ENCODE measurements around the gene ATF6B.
"Not testable (repeated sequence)": the region's sequence is repeated elsewhere in the genome, so short reads cannot be mapped to it uniquely, and the experiment has no call there.

Gene ATF6B

DNA sequence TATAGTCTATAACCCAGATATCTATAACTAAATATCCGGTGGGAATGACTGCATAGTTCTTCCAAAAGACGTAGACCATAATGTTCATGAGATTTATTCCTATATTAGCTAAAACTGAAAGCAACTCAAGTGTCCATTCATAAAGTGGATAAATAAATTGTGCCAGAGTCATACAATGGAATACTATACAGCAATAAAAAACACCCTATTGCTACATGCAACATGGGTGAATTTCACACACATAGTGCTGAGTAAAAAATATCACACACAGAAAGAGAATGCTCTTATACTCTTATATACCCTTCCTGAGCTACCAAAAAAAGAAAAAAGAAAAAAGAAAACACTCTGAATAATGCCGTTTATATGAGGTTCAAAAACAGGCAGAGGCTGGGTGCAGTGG, 25.8 kb downstream of the ATF6B start:
- WGBS = 97% methylated on average over 1 of the region's 3 CpGs
- Histone ChIP-seq H3K4ac (ENCODE audit: low read depth in 1 of 2, low read length in 2 of 2) (no peak overlapping the region), H3K27ac (ENCODE audit: low read length, poor library complexity, severe bottlenecking) (no peak overlapping the region), H3K9ac (ENCODE audit: low read length) (no peak overlapping the region), H2BK15ac (ENCODE audit: low read depth, poor library complexity, severe bottlenecking) (no peak overlapping the region), H4K8ac (ENCODE audit: low read length) (no peak overlapping the region), H3K27me3 (ENCODE audit: control insufficient read depth in 1 of 2, insufficient read depth in 1 of 2, low read length in 2 of 2) (peaks cover 0 to 42% of the 10 kb centered on the region in 2 experiments), H3K18ac (ENCODE audit: low read depth in 1 of 2, low read length in 2 of 2) (no peak overlapping the region), H2AFZ (ENCODE audit: low read depth, low read length) (no peak overlapping the region), H3K14ac (ENCODE audit: low read length in 2 of 2) (no peak overlapping the region), H2BK5ac (ENCODE audit: low read depth, low read length, poor library complexity, severe bottlenecking) (no peak overlapping the region), H3K4me2 (ENCODE audit: low read length, poor library complexity, severe bottlenecking) (no peak overlapping the region), H3K23ac (ENCODE audit: low read length in 2 of 2) (no peak overlapping the region), H3K9me3 (ENCODE audit: control insufficient read depth, low read length) (no peaks in the 10 kb centered on the region), H3K36me3 (ENCODE audit: control insufficient read depth in 1 of 2, insufficient read depth in 2 of 2, low read depth in 1 of 2, low read length in 2 of 2) (peaks cover 0 to 60% of the 10 kb centered on the region in 2 experiments), H2BK12ac (ENCODE audit: low read length in 2 of 2) (no peak overlapping the region), H2BK120ac (ENCODE audit: low read depth, low read length) (no peak overlapping the region), H2AK5ac (ENCODE audit: low read length, severe bottlenecking) (no peak overlapping the region), H3K4me1 (ENCODE audit: control insufficient read depth, insufficient read depth, low read depth, low read length) (no peaks in the 10 kb centered on the region), H3K4me3 (ENCODE audit: insufficient read depth in 1 of 2, low read depth in 1 of 2, low read length in 2 of 2) (no peak overlapping the region), H4K91ac (ENCODE audit: low read length) (no peak overlapping the region), H3K79me1 (replicated peaks; ENCODE audit: low read length, poor library complexity, severe bottlenecking) (no peaks in the 10 kb centered on the region)
- DNase-seq = no peak

DNA sequence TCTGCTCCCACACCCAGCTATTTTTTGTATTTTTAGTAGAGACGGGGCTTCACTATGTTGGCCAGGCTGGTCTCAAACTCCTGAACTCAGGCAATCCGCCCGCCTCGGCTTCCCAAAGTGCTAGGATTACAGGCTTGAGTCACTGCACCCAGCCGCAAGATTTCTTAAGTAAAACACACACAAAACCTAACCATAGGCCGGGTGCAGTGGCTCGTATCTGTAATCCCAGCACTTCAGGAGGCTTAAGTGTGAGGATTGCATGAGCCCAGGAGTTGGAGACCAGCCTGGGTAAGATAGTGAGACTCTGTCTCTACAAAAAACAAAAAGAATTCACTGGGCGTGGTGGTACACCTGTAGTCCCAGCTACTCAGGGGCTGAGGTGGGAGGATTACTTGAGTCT, 27.8 kb downstream of the ATF6B start:
- H3K9me3 ChIP-seq (ENCODE audit: control insufficient read depth, low read length); H3K18ac ChIP-seq (ENCODE audit: low read depth in 1 of 2, low read length in 2 of 2); H2BK120ac ChIP-seq (ENCODE audit: low read depth, low read length); H2BK5ac ChIP-seq (ENCODE audit: low read depth, low read length, poor library complexity, severe bottlenecking); H3K23ac ChIP-seq (ENCODE audit: low read length in 2 of 2); H2AFZ ChIP-seq (ENCODE audit: low read depth, low read length); H3K14ac ChIP-seq (ENCODE audit: low read length in 2 of 2); H3K4me2 ChIP-seq (ENCODE audit: low read length, poor library complexity, severe bottlenecking); H2BK15ac ChIP-seq (ENCODE audit: low read depth, poor library complexity, severe bottlenecking); H3K4me1 ChIP-seq (ENCODE audit: control insufficient read depth, insufficient read depth, low read depth, low read length); DNase-seq; H4K91ac ChIP-seq (ENCODE audit: low read length); H3K27ac ChIP-seq (ENCODE audit: low read length, poor library complexity, severe bottlenecking); H3K4me3 ChIP-seq (ENCODE audit: insufficient read depth in 1 of 2, low read depth in 1 of 2, low read length in 2 of 2); H3K9ac ChIP-seq (ENCODE audit: low read length); H3K79me1 ChIP-seq (replicated peaks; ENCODE audit: low read length, poor library complexity, severe bottlenecking); H2BK12ac ChIP-seq (ENCODE audit: low read length in 2 of 2); H3K4ac ChIP-seq (ENCODE audit: low read depth in 1 of 2, low read length in 2 of 2); H2AK5ac ChIP-seq (ENCODE audit: low read length, severe bottlenecking); H4K8ac ChIP-seq (ENCODE audit: low read length): not testable (repeated sequence)
- H3K27me3 ChIP-seq (ENCODE audit: control insufficient read depth in 1 of 2, insufficient read depth in 1 of 2, low read length in 2 of 2) = peaks cover 0 to 39% of the 10 kb centered on the region in 2 experiments
- WGBS = 83% methylated on average over 7 of the region's 8 CpGs
- peaks cover 0 to 66% of the 10 kb centered on the region in 2 experiments for H3K36me3 ChIP-seq (ENCODE audit: control insufficient read depth in 1 of 2, insufficient read depth in 2 of 2, low read depth in 1 of 2, low read length in 2 of 2)

DNA sequence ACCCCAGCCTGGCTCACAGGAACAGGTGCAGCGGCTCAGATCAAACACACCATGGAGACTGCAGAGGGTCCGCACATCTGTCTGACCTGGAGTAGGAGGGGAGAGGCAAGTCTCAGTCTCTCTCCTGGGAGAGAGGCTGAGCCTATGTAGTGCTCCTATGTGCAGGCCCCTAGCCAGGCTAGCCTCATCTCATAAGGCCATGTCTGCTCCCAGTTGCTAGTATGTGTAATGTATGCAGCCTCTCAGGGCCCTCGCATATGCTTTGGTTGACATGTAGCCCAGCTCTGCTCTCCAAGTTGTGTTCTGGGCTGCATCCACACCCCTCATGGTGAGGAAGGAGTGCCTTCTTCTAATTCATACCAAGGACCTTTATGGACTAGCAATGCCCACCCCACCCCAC, 30.7 kb downstream of the ATF6B start:
- no peak overlapping the region for H2BK15ac ChIP-seq (ENCODE audit: low read depth, poor library complexity, severe bottlenecking)
- no peak overlapping the region for H3K23ac ChIP-seq (ENCODE audit: low read length in 2 of 2)
- no peak overlapping the region for H2AK5ac ChIP-seq (ENCODE audit: low read length, severe bottlenecking)
- no peak overlapping the region for H3K14ac ChIP-seq (ENCODE audit: low read length in 2 of 2)
- no peak overlapping the region for H4K8ac ChIP-seq (ENCODE audit: low read length)
- H3K4me2 ChIP-seq (ENCODE audit: low read length, poor library complexity, severe bottlenecking) = no peak overlapping the region
- H2BK120ac ChIP-seq (ENCODE audit: low read depth, low read length) = no peak overlapping the region
- no peak overlapping the region for H4K91ac ChIP-seq (ENCODE audit: low read length)
- peaks cover 4% of the 10 kb centered on the region for H3K4me1 ChIP-seq (ENCODE audit: control insufficient read depth, insufficient read depth, low read depth, low read length)
- peaks cover 0 to 45% of the 10 kb centered on the region in 2 experiments for H3K27me3 ChIP-seq (ENCODE audit: control insufficient read depth in 1 of 2, insufficient read depth in 1 of 2, low read length in 2 of 2)
- H3K4me3 ChIP-seq (ENCODE audit: insufficient read depth in 1 of 2, low read depth in 1 of 2, low read length in 2 of 2) = no peak overlapping the region
- H3K27ac ChIP-seq (ENCODE audit: low read length, poor library complexity, severe bottlenecking) = no peak overlapping the region
- H2AFZ ChIP-seq (ENCODE audit: low read depth, low read length) = no peak overlapping the region
- H2BK5ac ChIP-seq (ENCODE audit: low read depth, low read length, poor library complexity, severe bottlenecking) = no peak overlapping the region
- no peaks in the 10 kb centered on the region for H3K79me1 ChIP-seq (replicated peaks; ENCODE audit: low read length, poor library complexity, severe bottlenecking)
- WGBS = 94% methylated on average over 3 of the region's 3 CpGs
- no peak overlapping the region for H3K4ac ChIP-seq (ENCODE audit: low read depth in 1 of 2, low read length in 2 of 2)
- H3K9me3 ChIP-seq (ENCODE audit: control insufficient read depth, low read length) = no peaks in the 10 kb centered on the region
- peaks cover 0 to 73% of the 10 kb centered on the region in 2 experiments for H3K36me3 ChIP-seq (ENCODE audit: control insufficient read depth in 1 of 2, insufficient read depth in 2 of 2, low read depth in 1 of 2, low read length in 2 of 2)
- H2BK12ac ChIP-seq (ENCODE audit: low read length in 2 of 2) = peak overlapping the region; percentile 57 to 95
- H3K9ac ChIP-seq (ENCODE audit: low read length) = no peak overlapping the region
- no peak overlapping the region for H3K18ac ChIP-seq (ENCODE audit: low read depth in 1 of 2, low read length in 2 of 2)
- no peak for DNase-seq

DNA sequence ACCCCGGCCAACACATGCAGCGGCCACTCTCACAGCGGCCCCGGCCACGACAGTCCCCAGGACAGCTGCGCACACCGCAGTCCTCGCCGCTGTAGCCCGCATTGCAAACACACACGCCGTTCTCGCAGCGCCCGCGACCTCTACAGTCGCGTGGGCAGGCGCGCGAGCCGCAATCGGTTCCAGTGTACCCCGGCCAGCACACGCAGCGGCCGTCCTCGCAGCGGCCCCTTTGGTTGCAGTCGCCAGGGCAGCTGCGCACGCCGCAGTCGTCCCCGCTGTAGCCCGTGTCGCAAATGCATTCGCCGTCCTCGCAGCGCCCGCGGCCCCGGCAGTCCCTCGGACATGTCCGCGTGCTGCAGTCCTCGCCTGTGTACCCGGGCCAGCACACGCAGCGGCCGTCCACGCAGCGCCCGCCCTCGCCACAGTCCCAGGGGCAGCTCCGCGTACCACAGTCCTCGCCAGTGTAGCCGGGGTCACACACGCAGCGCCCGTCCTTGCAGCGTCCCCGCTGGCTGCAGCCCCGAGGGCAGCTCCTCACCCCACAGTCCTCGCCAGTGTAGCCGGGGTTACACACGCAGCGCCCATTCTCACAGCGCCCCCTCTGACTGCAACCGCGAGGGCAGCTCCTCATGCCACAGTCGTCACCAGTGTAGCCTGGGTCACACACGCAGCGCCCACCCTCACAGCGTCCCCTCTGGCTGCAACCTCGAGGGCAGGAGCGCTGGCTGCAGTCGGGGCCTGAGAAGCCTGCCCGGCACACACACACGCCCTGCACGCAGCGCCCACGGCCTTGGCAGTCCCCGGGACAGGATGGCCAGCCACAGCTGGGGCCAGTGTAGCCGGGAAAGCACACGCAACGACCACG, 31.4 kb downstream of the ATF6B start:
- no peaks in the 10 kb centered on the region for H3K79me1 ChIP-seq (replicated peaks; ENCODE audit: low read length, poor library complexity, severe bottlenecking)
- H3K9ac ChIP-seq (ENCODE audit: low read length) = no peak overlapping the region
- H4K91ac ChIP-seq (ENCODE audit: low read length) = peak overlapping the region; percentile 19
- H2BK15ac ChIP-seq (ENCODE audit: low read depth, poor library complexity, severe bottlenecking) = no peak overlapping the region
- H3K18ac ChIP-seq (ENCODE audit: low read depth in 1 of 2, low read length in 2 of 2) = peak overlapping the region; percentile 46 to 75
- peak overlapping the region in 1 of 2 experiments; percentile 85 for H3K14ac ChIP-seq (ENCODE audit: low read length in 2 of 2)
- H3K4me2 ChIP-seq (ENCODE audit: low read length, poor library complexity, severe bottlenecking) = no peak overlapping the region
- H3K4me1 ChIP-seq (ENCODE audit: control insufficient read depth, insufficient read depth, low read depth, low read length) = peaks cover 4% of the 10 kb centered on the region
- WGBS = 71% methylated on average over 90 of the region's 90 CpGs
- peaks cover 0 to 53% of the 10 kb centered on the region in 2 experiments for H3K27me3 ChIP-seq (ENCODE audit: control insufficient read depth in 1 of 2, insufficient read depth in 1 of 2, low read length in 2 of 2)
- H2BK120ac ChIP-seq (ENCODE audit: low read depth, low read length) = no peak overlapping the region
- peaks cover 0 to 74% of the 10 kb centered on the region in 2 experiments for H3K36me3 ChIP-seq (ENCODE audit: control insufficient read depth in 1 of 2, insufficient read depth in 2 of 2, low read depth in 1 of 2, low read length in 2 of 2)
- H2BK12ac ChIP-seq (ENCODE audit: low read length in 2 of 2) = peak overlapping the region; percentile 6 to 95
- no peak overlapping the region for H2BK5ac ChIP-seq (ENCODE audit: low read depth, low read length, poor library complexity, severe bottlenecking)
- no peak overlapping the region for H3K27ac ChIP-seq (ENCODE audit: low read length, poor library complexity, severe bottlenecking)
- peak overlapping the region in 1 of 2 experiments; percentile 14 for H3K4me3 ChIP-seq (ENCODE audit: insufficient read depth in 1 of 2, low read depth in 1 of 2, low read length in 2 of 2)
- H3K23ac ChIP-seq (ENCODE audit: low read length in 2 of 2) = peak overlapping the region in 1 of 2 experiments; percentile 48
- no peak for DNase-seq
- no peaks in the 10 kb centered on the region for H3K9me3 ChIP-seq (ENCODE audit: control insufficient read depth, low read length)
- H2AK5ac ChIP-seq (ENCODE audit: low read length, severe bottlenecking) = no peak overlapping the region
- H2AFZ ChIP-seq (ENCODE audit: low read depth, low read length) = no peak overlapping the region
- H3K4ac ChIP-seq (ENCODE audit: low read depth in 1 of 2, low read length in 2 of 2) = peak overlapping the region in 1 of 2 experiments; percentile 37
- peak overlapping the region; percentile 22 for H4K8ac ChIP-seq (ENCODE audit: low read length)
